ENCODE data around the gene DPP10.

Gene DPP10

DNA sequence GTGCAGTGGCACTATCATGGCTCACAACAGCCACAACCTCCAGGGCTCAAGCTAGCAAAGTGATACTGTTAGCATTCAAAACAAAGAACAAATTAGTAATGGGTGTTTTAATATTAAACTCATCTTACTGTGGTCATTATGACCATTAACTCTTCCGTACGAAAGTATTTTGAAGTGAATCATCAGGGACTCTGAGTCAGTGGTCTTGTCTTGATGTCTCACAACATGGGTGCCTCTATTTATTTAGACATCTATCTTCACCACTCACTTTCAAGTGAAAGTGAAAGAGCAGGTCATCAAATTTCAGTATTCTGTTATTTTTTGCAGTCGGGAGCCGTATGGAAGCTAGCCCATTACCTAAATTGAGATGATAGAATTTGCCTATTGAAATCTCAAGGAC lies 1118.2 kb downstream of the DPP10 start:
- no peak for DNase-seq (ENCODE audit: low read depth)
- TF ChIP-seq, protein P1, sequence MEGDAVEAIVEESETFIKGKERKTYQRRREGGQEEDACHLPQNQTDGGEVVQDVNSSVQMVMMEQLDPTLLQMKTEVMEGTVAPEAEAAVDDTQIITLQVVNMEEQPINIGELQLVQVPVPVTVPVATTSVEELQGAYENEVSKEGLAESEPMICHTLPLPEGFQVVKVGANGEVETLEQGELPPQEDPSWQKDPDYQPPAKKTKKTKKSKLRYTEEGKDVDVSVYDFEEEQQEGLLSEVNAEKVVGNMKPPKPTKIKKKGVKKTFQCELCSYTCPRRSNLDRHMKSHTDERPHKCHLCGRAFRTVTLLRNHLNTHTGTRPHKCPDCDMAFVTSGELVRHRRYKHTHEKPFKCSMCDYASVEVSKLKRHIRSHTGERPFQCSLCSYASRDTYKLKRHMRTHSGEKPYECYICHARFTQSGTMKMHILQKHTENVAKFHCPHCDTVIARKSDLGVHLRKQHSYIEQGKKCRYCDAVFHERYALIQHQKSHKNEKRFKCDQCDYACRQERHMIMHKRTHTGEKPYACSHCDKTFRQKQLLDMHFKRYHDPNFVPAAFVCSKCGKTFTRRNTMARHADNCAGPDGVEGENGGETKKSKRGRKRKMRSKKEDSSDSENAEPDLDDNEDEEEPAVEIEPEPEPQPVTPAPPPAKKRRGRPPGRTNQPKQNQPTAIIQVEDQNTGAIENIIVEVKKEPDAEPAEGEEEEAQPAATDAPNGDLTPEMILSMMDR (conservative IDR thresholded peaks at IDR 0.05; ENCODE audit: control insufficient read depth, insufficient read depth, low read depth, low read length): no peak
- no peak overlapping the region for H3K4me3 ChIP-seq (ENCODE audit: control insufficient read depth, low read depth, low read length)

DNA sequence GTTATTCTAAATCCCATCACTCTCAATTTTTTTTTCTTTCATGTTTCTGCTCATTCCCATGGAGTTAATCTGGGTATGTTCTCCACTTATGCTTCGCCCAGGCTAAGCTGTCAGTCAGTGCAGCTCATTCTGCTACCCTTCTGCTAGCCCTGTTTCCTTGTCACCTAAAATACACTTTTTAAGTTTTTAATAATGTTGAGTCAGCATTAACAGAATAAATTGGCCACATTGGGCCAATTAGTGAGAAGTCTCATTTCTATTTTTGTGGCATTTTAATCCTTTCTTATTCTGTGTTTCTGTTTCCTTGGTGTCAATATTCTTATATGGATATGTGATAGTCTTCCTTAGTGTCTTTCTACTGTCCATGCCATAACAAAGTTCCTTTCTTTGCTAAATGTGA lies 1126.2 kb downstream of the DPP10 start:
- H3K4me3 ChIP-seq (ENCODE audit: control insufficient read depth, low read depth, low read length): no peak overlapping the region
- DNase-seq (ENCODE audit: low read depth): no peak
- TF ChIP-seq, protein P1 (conservative IDR thresholded peaks at IDR 0.05; ENCODE audit: control insufficient read depth, insufficient read depth, low read depth, low read length): no peak

DNA sequence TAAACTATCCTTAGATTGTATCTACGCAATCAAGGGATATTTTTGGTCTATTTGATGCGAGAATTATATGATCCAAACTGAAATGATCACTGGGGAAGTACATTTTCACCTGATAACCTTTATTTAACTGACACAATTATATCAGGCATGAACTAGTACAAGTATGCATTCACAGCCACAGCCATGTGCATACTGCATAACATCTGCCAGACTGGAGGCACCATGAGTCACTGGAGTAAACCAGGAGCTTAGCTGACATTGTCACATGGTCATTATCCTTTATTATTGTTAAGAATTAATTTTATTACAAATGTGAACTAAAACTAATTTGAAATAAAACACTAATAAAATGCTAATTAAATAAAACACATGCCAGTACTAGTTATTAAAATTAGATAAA lies 1127.1 kb downstream of the DPP10 start:
- no peak overlapping the region for H3K4me3 ChIP-seq (ENCODE audit: control insufficient read depth, low read depth, low read length)
- TF ChIP-seq, protein P1 (conservative IDR thresholded peaks at IDR 0.05; ENCODE audit: control insufficient read depth, insufficient read depth, low read depth, low read length): no peak
- no peak for DNase-seq (ENCODE audit: low read depth)

DNA sequence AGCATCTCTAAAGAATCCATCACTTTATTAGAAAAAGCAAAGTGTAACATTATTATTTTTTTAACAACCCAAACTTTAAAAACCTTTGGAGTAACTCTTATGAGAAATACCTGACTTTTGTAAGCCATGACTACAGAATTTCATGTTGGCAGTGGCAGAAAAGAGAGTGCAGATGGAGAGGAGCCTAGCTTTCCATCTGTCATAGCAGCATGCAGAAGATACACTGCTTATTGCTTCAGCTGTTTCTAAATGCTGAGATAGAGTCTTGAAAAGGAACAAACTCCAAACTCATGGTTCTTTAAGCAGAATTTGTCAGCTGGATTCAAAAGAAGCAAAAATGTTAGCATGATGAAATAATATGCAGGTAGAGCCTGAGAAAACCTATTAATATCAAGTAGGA lies 1130.3 kb downstream of the DPP10 start:
- no peak overlapping the region for H3K4me3 ChIP-seq (ENCODE audit: control insufficient read depth, low read depth, low read length)
- TF ChIP-seq, protein P1 (conservative IDR thresholded peaks at IDR 0.05; ENCODE audit: control insufficient read depth, insufficient read depth, low read depth, low read length): no peak
- DNase-seq (ENCODE audit: low read depth): no peak

DNA sequence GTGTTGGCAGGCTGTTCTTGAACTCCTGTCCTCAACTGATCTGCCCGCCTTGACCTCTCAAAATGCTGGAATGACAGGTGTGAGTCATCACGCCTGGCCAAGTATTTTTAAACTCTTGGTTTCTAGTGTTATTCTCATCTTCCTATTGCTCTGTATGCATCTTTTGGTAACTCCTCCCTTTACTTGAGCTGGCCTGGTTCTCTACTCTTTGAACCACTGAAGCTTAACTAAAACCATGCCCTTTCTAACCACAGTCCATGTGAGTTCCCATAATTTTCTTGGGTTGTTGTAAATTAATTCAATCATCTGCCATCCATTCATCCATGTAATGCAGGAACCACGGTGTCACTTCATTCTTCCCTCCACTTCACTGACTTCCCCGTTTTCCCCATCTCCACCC lies 1131.3 kb downstream of the DPP10 start:
- no peak for DNase-seq (ENCODE audit: low read depth)

DNA sequence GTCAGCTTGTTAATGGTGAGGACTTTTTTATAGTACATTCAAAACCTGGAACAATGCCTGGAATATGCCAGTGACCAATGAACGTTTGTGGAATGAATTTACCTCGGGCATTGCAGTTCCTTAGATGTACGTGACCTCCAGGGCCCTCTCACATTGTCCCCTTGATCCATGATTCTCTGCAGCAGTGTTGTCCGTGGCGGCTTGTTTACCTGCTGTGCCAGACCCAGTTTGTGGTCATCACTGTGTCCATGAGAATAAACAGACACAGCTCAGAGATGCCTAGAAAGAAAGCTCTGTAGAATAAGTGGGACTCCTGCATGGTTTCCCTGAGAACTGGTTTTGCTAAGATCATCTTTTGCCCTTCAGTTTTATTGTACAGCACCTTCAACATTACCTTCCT lies 1132.2 kb downstream of the DPP10 start:
- TF ChIP-seq, protein P1 (conservative IDR thresholded peaks at IDR 0.05; ENCODE audit: control insufficient read depth, insufficient read depth, low read depth, low read length): no peak
- no peak overlapping the region for H3K4me3 ChIP-seq (ENCODE audit: control insufficient read depth, low read depth, low read length)
- DNase-seq (ENCODE audit: low read depth): no peak

More for the DNA sequence above, 1131.3 kb downstream of the DPP10 start:
- TF ChIP-seq, protein P1 (conservative IDR thresholded peaks at IDR 0.05; ENCODE audit: control insufficient read depth, insufficient read depth, low read depth, low read length): no peak
- H3K4me3 ChIP-seq (ENCODE audit: control insufficient read depth, low read depth, low read length): no peak overlapping the region

DNA sequence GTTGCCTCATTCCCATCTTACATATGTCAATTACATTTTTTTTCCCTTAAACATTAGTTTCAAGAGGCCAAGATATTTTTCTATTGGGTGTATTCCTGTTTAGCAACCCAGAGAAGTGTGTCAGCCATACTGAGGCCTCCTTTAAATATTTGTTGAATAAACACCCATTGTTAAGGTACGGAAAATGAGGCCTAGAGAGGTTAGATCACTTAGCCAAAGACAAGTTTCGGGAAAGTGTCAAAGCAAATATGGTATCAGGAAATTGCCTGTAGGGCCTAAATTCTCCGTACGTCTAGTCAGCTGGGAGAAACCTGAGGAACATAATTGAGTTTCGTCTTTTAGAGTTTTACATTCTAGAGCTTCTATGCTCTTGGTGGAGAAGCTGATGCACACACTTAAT lies 1138.3 kb downstream of the DPP10 start:
- TF ChIP-seq, protein P1 (conservative IDR thresholded peaks at IDR 0.05; ENCODE audit: control insufficient read depth, insufficient read depth, low read depth, low read length): no peak
- H3K4me3 ChIP-seq (ENCODE audit: control insufficient read depth, low read depth, low read length): no peak overlapping the region
- no peak for DNase-seq (ENCODE audit: low read depth)

Data from fibroblast of mammary gland (primary cell).